NCI-H187 treated with DMSO at 0.1 percent for 48 hours (cell line): ENCODE measurements around the gene LYRM9.
A peak's percentile ranks its signal among the peaks of the same experiment; 100 is the strongest.
"Not testable (repeated sequence)": the region's sequence is repeated elsewhere in the genome, so short reads cannot be mapped to it uniquely, and the experiment has no call there.

Experiments used
- DNase-seq: peaks from one replicate; lab custom pipeline; 2025; lab: John Stamatoyannopoulos, UW

The LYRM9 gene

GRCh38 chr17:27892866-27893769, at the start of gene LYRM9:
Gene LYRM9, minus strand, starts transcription at chr17:27893365. Its CDS starts 10,671 bp downstream, at chr17:27882694.
- peak; percentile 32 for DNase-seq

GRCh38 chr17:27940503-27941428, 47.6 kb upstream of the LYRM9 start:
- no peak for DNase-seq

- no peak for DNase-seq
These were observed 46.6 kb upstream of the LYRM9 start for GRCh38 chr17:27939474-27940465.

GRCh38 chr17:27938864-27939263, 45.7 kb upstream of the LYRM9 start:
- no peak for DNase-seq

- no peak for DNase-seq
These were observed 45.1 kb upstream of the LYRM9 start for GRCh38 chr17:27938241-27938640.

DNA sequence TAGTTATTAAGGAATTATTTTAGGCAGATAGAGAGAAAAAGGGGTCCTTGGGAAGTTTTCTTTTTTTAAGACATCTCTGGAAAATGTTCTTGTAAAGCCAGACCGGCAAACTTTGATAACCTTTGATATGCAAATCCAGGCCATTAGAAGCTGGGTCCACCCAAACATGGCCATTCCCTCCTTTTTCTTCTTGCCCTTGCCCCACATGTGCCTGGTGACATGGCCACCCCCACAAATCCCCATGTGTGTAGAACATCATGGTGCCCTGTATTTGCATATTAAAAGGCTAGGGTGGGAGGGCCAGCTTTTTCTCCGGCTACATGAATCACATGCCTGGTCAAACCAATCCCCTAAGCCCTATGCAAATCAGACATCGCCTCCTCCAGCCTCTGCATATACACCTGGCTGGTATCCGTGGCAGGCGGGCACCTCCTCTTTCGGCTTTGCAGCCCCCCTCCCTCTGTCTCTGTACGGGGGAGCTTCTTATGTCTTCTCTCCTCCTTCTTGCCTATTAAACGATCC, 43.9 kb upstream of the LYRM9 start:
- DNase-seq: no peak

GRCh38 chr17:27930000-27930399, 36.8 kb upstream of the LYRM9 start:
- DNase-seq: no peak

DNA sequence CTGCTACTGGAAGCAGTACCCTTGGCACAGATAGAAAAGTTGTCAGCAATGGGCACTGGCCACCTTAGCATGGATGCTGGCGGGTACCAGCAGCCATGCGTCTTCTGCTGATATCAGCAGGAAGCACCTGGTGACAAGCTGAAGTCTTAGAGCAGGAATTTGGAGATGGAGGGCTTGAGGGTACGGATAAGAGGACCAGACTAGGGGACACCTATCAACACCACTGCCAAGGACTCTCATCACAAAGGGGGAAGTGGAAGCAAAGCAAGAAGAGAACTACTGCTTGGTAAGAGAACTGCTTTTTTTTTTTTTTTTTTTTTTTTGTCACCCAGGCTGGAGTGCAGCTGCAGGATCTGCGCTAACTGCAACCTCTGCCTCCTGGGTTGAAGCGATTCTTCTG, 35.4 kb upstream of the LYRM9 start:
- no peak for DNase-seq

DNA sequence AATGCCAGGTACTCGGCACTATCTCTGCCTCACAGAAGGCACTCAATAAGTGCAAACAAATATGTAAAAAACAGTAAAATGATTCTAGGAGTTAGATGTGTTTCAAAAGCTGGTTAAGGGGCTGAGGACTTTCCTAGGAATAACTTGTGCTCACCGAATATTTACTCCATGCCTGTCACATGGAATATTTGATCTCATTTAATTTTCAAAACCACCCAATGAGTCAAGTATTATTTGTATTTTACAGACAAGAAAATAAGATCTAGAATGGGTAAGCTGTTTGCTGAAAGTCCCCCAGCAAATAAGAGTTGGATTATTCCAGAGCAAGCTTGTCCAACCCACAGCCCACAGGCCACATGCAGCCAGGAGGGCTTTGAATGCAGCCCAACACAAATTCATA, 34.6 kb upstream of the LYRM9 start:
- DNase-seq: no peak

- DNase-seq: no peak
These were observed 28.4 kb upstream of the LYRM9 start for GRCh38 chr17:27921599-27921998.

GRCh38 chr17:27921077-27921476, 27.9 kb upstream of the LYRM9 start:
- DNase-seq: no peak

GRCh38 chr17:27920569-27920968, 27.4 kb upstream of the LYRM9 start:
- no peak for DNase-seq

GRCh38 chr17:27919079-27919478, 25.9 kb upstream of the LYRM9 start:
- DNase-seq: no peak

- DNase-seq: no peak
These were observed 25.3 kb upstream of the LYRM9 start for GRCh38 chr17:27918498-27918897.

- no peak for DNase-seq
These were observed 23.8 kb upstream of the LYRM9 start for GRCh38 chr17:27917000-27917399.

GRCh38 chr17:27915709-27916108, 22.5 kb upstream of the LYRM9 start:
- no peak for DNase-seq

GRCh38 chr17:27914382-27914781, 21.2 kb upstream of the LYRM9 start:
- no peak for DNase-seq

GRCh38 chr17:27912964-27913363, 19.8 kb upstream of the LYRM9 start:
- no peak for DNase-seq

DNA sequence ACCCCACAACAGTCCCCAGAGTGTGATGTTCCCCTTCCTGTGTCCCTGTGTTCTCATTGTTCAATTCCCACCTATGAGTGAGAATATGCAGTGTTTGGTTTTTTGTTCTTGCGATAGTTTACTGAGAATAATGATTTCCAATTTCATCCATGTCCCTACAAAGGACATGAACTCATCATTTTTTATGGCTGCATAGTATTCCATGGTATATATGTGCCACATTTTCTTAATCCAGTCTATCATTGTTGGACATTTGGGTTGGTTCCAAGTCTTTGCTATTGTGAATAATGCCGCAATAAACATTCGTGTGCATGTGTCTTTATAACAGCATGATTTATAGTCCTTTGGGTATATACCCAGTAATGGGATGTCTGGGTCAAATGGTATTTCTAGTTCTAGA, 19.1 kb upstream of the LYRM9 start:
- DNase-seq: not testable (repeated sequence)

GRCh38 chr17:27907976-27908558, 14.9 kb upstream of the LYRM9 start:
- DNase-seq: no peak

DNA sequence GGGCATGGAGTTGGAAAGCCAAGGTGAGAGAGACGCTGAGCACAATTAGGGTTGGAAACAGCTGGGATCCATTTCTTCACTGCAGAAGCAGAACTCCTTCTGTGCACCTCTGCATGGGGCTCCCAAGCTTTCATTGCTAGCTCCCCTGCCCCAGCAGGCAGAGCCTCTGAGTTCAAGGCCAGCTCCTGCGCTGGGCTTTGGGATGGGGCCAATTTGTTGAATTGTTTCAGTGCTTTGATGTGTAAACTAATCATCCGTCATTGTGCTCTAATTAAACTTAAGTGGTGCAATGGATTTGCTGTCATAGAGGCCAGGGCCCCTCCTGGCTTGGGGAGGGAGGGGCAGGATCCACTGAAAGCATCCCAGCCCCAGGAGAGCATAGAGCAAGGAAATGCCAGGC, 13.5 kb upstream of the LYRM9 start:
- no peak for DNase-seq
